ENCODE measurements around the gene RFX6.

Gene RFX6

GRCh38 chr6:116954335-116954734 is 77.3 kb downstream of the RFX6 start:
- H3K4me3 ChIP-seq, result no peak overlapping the region
- no peaks in the 10 kb centered on the region for H3K4me1 ChIP-seq
- H3K9me3 ChIP-seq (replicated peaks in 1 of 11), result no peaks in the 10 kb centered on the region
- no peak overlapping the region for H3K9ac ChIP-seq
- no peak overlapping the region for H3K4me2 ChIP-seq
- no peak for TF ChIP-seq Cebpa-rat (IDR thresholded peaks at IDR 0.05)
- H3K27ac ChIP-seq, result no peak overlapping the region
- no peaks in the 10 kb centered on the region for H3K27me3 ChIP-seq
- no peaks in the 10 kb centered on the region for H3K36me3 ChIP-seq
- no peaks in the 10 kb centered on the region for H4K20me1 ChIP-seq

GRCh38 chr6:116954938-116955337 is 77.9 kb downstream of the RFX6 start:
- H3K27me3 ChIP-seq, result no peaks in the 10 kb centered on the region
- no peak overlapping the region for H3K4me3 ChIP-seq
- no peak for TF ChIP-seq Cebpa-rat (IDR thresholded peaks at IDR 0.05)
- H3K9ac ChIP-seq, result no peak overlapping the region
- H3K4me2 ChIP-seq, result no peak overlapping the region
- H3K27ac ChIP-seq, result no peak overlapping the region
- H4K20me1 ChIP-seq, result no peaks in the 10 kb centered on the region
- no peaks in the 10 kb centered on the region for H3K36me3 ChIP-seq
- H3K4me1 ChIP-seq, result no peaks in the 10 kb centered on the region
- H3K9me3 ChIP-seq (replicated peaks in 1 of 11), result no peaks in the 10 kb centered on the region

- Histone ChIP-seq H3K27ac (no peak overlapping the region), H3K4me3 (no peak overlapping the region), H3K4me1 (no peaks in the 10 kb centered on the region), H3K27me3 (no peaks in the 10 kb centered on the region), H3K4me2 (no peak overlapping the region), H3K9me3 (replicated peaks in 1 of 11) (no peaks in the 10 kb centered on the region), H3K9ac (no peak overlapping the region), H4K20me1 (no peaks in the 10 kb centered on the region), H3K36me3 (no peaks in the 10 kb centered on the region)
- no peak for TF ChIP-seq Cebpa-rat (IDR thresholded peaks at IDR 0.05)
Observed at GRCh38 chr6:116955773-116956172, 78.7 kb downstream of the RFX6 start.

GRCh38 chr6:116963972-116964371 is 86.9 kb downstream of the RFX6 start:
- Histone ChIP-seq H3K4me1 (no peaks in the 10 kb centered on the region), H3K27ac (no peak overlapping the region), H3K9me3 (replicated peaks in 1 of 11) (no peaks in the 10 kb centered on the region), H3K4me2 (no peak overlapping the region), H3K4me3 (no peak overlapping the region), H3K36me3 (no peaks in the 10 kb centered on the region), H3K9ac (no peak overlapping the region), H3K27me3 (no peaks in the 10 kb centered on the region), H4K20me1 (no peaks in the 10 kb centered on the region)
- no peak for TF ChIP-seq Cebpa-rat (IDR thresholded peaks at IDR 0.05)

GRCh38 chr6:116966675-116967576 is 89.9 kb downstream of the RFX6 start:
- no peak for TF ChIP-seq Cebpa-rat (IDR thresholded peaks at IDR 0.05)
- Histone ChIP-seq H3K9ac (no peak overlapping the region), H3K27ac (no peak overlapping the region)

GRCh38 chr6:116969211-116969863 is 92.3 kb downstream of the RFX6 start:
- Histone ChIP-seq H3K36me3 (no peaks in the 10 kb centered on the region), H3K4me2 (no peak overlapping the region), H4K20me1 (no peaks in the 10 kb centered on the region), H3K4me3 (no peak overlapping the region), H3K27me3 (no peaks in the 10 kb centered on the region), H3K27ac (no peak overlapping the region), H3K9ac (no peak overlapping the region), H3K9me3 (replicated peaks in 1 of 11) (no peaks in the 10 kb centered on the region), H3K4me1 (peaks cover 0 to 6% (median 0%) of the 10 kb centered on the region in 10 experiments; a peak in 1 of 20 replicates)
- TF ChIP-seq Cebpa-rat (IDR thresholded peaks at IDR 0.05), result peak in 2 of 11 experiments; percentile 39 to 45; a peak in 2 of 22 replicates

More at GRCh38 chr6:116966675-116967576, 89.9 kb downstream of the RFX6 start:
- H3K9me3 ChIP-seq (replicated peaks in 1 of 11), result no peaks in the 10 kb centered on the region
- no peak overlapping the region for H3K4me3 ChIP-seq
- no peak overlapping the region for H3K4me2 ChIP-seq
- no peaks in the 10 kb centered on the region for H3K27me3 ChIP-seq
- H3K4me1 ChIP-seq, result peaks cover 0 to 6% (median 0%) of the 10 kb centered on the region in 10 experiments; a peak in 1 of 20 replicates
- H3K36me3 ChIP-seq, result no peaks in the 10 kb centered on the region
- no peaks in the 10 kb centered on the region for H4K20me1 ChIP-seq

GRCh38 chr6:116971959-116972358 is 94.9 kb downstream of the RFX6 start:
- no peak overlapping the region for H3K27ac ChIP-seq
- no peak overlapping the region for H3K4me3 ChIP-seq
- no peaks in the 10 kb centered on the region for H4K20me1 ChIP-seq
- H3K9me3 ChIP-seq (replicated peaks in 1 of 11), result no peaks in the 10 kb centered on the region
- H3K9ac ChIP-seq, result no peak overlapping the region
- TF ChIP-seq Cebpa-rat (IDR thresholded peaks at IDR 0.05), result no peak
- peaks cover 0 to 6% (median 0%) of the 10 kb centered on the region in 10 experiments; a peak in 1 of 20 replicates for H3K4me1 ChIP-seq
- H3K36me3 ChIP-seq, result no peaks in the 10 kb centered on the region
- no peak overlapping the region for H3K4me2 ChIP-seq
- no peaks in the 10 kb centered on the region for H3K27me3 ChIP-seq

- no peak overlapping the region for H3K4me3 ChIP-seq
- H3K4me2 ChIP-seq, result no peak overlapping the region
Observed at GRCh38 chr6:116973976-116974375, 96.9 kb downstream of the RFX6 start.

GRCh38 chr6:116974526-116975316 is 97.7 kb downstream of the RFX6 start:
- no peaks in the 10 kb centered on the region for H3K9me3 ChIP-seq (replicated peaks in 1 of 11)
- H3K27me3 ChIP-seq, result no peaks in the 10 kb centered on the region
- no peaks in the 10 kb centered on the region for H3K36me3 ChIP-seq
- no peak overlapping the region for H3K9ac ChIP-seq
- H3K27ac ChIP-seq, result no peak overlapping the region
- H4K20me1 ChIP-seq, result no peaks in the 10 kb centered on the region
- no peak for TF ChIP-seq Cebpa-rat (IDR thresholded peaks at IDR 0.05)
- no peak overlapping the region for H3K4me2 ChIP-seq
- peaks cover 0 to 6% (median 0%) of the 10 kb centered on the region in 10 experiments; a peak in 1 of 20 replicates for H3K4me1 ChIP-seq
- H3K4me3 ChIP-seq, result no peak overlapping the region

More at GRCh38 chr6:116973976-116974375, 96.9 kb downstream of the RFX6 start:
- Histone ChIP-seq H3K36me3 (no peaks in the 10 kb centered on the region), H4K20me1 (no peaks in the 10 kb centered on the region), H3K27me3 (no peaks in the 10 kb centered on the region), H3K9me3 (replicated peaks in 1 of 11) (no peaks in the 10 kb centered on the region), H3K9ac (no peak overlapping the region), H3K4me1 (peaks cover 0 to 6% (median 0%) of the 10 kb centered on the region in 10 experiments; a peak in 1 of 20 replicates), H3K27ac (no peak overlapping the region)
- no peak for TF ChIP-seq Cebpa-rat (IDR thresholded peaks at IDR 0.05)
